ENCODE results near the gene KRT74.

KRT74 gene

DNA sequence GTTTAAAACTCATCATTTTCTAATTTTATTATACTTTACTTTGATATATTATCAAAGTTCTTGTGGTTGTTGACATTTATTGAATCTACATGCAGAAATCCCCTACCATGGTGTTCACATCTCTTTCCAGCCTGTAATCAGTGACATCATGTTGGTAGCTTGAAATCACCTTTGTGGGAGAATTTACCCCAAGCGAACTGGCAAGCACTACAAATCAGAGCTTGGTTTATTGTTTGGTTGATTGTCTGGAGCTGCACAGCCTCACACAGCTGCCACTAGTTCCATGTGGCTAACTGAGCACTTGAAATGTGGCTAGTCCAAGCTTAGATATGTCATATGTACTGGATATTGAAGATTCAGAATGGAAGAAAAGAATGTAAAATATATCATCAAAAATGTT, 38.1 kb downstream of the KRT74 start:
- no peak for DNase-seq (ENCODE audit: low spot score)

DNA sequence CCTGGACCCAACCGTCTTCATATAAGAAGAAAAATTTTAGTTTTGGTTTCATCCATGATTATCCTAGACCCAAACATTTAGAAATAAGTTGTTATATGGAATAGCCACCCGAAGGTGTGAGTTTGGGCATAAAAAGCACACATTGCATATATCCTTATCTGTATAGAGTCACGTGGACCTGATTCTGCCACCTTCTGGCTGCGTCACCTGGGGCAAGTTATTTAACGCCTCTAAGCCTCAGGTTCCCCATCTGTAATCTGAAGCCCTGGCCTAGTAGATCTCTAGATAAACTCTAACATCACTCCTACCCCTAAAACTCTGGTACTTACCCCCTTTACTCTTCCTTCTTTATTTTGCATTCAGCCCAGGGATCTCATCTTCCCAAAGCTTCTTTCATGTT, 39.2 kb downstream of the KRT74 start:
- DNase-seq (ENCODE audit: low spot score): no peak

- no peak for DNase-seq (ENCODE audit: low spot score)
Observed at GRCh38 chr12:52533686-52534470, 39.8 kb downstream of the KRT74 start.

DNA sequence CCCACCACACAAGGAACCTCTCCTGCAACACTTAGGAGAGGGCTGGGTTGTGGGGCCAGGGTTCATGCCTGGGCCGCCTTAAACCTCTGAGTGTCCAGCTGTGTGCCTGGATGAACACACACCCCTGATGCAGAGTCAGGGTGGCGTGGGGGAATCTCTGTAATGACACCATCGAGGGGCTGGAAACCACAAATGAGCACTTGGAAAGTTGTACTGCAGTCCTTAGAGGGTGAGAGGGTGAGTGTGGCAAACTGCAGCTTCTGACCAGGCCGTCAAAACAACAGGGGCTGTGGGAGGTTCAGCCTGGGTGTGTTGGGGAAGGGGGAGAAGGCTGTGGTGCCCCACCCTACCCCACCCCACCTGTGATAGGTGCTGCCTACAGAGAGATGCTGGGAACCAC, 41.0 kb downstream of the KRT74 start:
- no peak for DNase-seq (ENCODE audit: low spot score)

DNA sequence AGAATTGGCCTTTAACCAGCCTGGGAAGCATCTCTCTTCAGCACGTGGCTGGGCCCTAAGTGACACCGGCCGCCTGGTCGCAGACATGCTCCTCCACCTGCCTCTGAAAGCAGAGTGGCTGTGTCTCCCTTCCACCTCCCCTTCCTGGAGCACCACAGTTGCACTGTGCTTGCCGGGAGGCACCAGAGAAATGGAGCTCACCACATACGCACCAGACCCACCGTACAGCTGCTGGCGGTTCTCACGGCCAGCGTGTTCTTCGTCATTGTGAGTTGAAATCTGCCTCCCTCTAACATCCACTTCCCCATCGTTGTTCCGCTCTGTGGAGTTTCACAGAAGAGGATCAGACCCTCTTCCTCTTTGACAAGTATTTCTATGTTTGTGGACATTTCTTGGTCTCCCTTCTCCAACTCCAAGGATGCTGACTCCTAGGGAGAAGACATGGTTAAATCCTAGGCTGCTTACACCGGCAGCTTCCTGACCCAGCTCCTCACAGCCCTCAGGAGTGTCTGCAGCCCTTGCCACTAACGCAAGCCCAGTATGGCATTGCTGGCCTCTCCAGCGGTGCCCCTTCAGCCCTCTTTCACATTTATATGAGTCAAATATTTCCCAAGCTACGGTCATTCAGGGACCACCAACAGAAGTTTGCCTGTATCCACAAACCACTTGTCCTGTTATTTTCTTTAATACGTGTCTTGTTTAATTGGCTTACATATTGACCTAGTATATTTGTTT, 41.9 kb downstream of the KRT74 start:
- DNase-seq (ENCODE audit: low spot score): no peak

DNA sequence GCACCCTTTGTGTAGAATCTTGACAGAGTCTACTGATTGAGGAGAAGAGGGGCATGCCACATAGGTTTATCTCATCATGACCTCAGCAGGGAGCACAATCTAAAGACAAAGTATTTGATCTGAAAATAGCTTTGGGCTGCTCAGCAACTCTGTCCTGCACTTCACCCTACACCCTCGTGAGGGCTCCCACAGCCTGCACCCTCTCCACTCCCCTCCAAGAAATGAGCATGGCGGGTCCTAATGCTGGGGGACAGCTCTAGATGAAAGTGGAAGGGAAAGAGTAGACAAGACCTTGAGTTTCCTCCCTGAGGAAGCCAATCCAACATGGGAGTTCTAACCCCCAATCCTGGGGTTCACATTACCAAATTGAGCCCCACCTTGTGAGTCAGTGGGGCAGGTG, 42.7 kb downstream of the KRT74 start:
- DNase-seq (ENCODE audit: low spot score): no peak

DNA sequence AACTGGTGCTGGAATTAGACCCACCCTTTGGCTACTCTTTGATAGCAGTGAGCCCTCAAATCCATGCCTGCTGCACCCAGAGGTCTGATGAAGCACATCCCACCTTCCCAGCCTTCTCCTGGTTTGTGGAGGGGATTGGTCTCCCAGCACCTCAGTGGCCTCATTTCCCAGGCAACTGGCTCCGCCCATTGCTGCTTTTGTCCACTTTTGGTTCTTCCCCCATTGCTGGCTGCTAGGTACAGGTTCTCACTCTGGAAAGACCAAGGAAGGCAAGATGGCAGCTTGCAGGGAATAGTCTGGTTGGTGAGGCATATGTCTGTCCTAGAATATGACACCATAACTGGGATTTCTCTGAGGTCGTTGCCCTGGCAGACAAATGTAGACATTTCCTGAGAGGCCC, 43.3 kb downstream of the KRT74 start:
- no peak for DNase-seq (ENCODE audit: low spot score)

GRCh38 chr12:52529846-52530245, 43.8 kb downstream of the KRT74 start:
- DNase-seq (ENCODE audit: low spot score): no peak

- DNase-seq (ENCODE audit: low spot score): no peak
Observed at GRCh38 chr12:52529417-52529816, 44.2 kb downstream of the KRT74 start.

DNA sequence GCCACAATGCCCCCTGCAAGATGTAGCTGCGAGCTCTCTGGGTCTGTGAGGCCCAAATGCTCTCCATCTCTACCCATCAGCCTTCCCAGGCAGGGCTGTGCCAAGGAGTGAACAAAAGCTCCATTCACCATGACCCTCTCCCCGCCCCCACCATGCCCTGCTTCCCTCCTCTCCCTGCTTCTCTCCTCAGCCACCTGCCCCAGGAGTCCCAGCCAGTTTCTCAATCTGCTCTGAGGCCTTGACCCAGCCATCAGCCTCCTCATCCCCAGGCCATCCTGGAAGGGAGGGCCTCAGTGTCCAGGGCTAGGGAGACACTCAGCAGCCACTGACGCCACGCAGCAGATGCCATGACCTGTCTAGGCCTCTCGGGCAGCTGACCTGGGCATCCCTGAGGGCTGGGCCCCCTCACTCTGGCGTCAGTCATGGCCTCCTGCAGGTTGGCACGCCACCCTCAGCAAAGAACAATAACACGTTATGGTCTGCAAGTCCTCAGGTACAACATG, 45.0 kb downstream of the KRT74 start:
- DNase-seq (ENCODE audit: low spot score): no peak

- DNase-seq (ENCODE audit: low spot score): no peak
Observed at GRCh38 chr12:52527121-52527800, 46.4 kb downstream of the KRT74 start.

- no peak for DNase-seq (ENCODE audit: low spot score)
Observed at GRCh38 chr12:52526511-52526951, 47.1 kb downstream of the KRT74 start.

- no peak for DNase-seq (ENCODE audit: low spot score)
Observed at GRCh38 chr12:52525661-52526499, 47.8 kb downstream of the KRT74 start.

DNA sequence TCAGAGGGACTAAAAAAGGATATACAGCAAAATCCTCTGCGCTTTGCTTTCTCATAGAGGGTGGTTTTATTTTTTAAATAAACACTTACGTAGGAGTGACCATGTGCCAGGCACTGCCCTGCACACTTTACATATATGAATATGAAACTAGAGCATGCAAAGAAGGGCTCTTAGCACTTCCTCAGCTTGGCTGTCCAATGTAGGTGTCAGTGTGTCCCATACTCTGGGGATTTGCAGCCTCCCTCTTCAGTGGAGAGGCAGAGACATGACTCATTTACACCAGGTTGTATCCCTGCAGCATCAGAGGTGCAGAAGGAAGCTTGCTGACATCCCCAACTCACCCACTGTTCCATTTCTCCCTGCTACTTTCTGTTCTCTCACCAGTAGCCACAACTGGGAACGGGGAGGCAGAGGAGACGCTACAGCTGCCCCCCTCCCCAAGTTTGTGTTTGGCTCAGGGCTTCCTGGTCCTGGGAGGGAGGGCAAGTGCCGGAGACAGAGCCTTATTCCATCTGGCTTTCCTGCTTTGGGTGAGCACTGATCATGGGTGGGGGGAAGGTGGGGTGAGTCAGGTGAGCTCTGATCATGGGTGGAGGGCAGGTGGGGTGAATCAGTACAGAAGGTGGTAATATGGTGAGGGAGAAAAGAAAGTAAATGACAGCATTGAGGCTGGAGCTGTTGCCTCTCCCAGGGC, 48.6 kb downstream of the KRT74 start:
- peak; percentile 60 for DNase-seq (ENCODE audit: low spot score)

DNA sequence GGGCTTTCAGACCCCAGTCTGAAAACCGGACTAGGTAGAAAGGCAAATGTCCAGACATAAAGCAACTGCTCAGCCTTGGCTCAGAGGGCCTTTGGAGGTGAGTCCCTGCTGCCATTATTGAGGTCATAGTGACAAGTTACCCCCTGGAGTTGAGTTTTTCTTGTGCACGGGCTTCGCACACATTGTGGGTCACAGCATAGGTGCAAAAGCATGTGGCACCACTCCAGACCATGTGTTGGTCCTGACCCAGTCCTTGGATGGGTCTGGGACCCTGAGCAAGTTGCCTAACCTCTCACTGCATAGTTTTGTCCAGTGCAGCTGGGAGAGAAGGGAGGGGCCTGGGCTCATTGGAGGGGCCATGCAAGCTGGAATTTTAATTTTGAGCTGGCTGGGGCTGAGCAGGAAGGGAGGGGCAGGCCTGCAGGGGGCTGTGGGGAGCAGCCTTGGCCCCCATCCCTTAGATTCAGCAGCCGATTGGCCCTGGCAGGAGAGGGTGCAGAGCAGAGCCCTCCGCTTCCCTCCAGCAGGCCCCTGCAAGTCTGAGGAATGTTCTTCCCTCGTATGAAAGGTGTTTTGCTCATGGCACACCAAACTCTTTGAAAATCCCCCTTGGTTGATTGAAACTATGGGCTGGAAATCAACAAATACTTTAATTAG, 49.3 kb downstream of the KRT74 start:
- no peak for DNase-seq (ENCODE audit: low spot score)

GRCh38 chr12:52523824-52524223, 49.8 kb downstream of the KRT74 start:
- DNase-seq (ENCODE audit: low spot score): no peak

DNA sequence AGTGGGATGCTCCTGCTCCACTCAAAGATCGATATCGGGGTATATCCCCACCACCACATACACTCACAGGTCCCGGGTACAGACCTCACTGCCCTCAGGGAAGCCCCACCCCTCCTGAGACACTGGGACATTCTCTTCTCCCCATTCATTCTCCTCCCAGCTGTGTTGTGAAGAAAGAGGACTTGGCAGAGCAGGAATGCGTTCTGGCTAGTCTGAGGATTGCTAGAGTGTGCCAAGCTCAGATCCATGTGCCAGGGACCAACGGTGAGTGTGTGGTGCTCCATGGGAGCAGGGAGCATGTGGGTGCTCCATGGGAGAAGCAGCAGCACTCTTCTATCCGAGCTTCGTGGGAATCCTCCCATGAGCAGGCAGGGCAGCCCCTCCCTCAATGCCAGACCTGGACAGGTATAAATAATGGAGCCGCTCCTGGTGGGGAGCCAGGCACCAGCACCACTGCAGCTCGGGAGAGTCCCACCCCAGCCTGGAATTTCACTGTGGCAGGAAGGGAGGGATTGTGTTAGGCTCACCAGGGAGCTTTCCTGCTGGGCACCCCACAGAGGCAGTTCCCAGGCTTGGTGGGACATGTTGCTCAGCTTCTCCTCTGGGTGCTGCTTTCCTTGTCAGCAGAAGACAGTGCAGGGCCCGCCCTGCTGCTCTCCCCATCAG, 51.2 kb downstream of the KRT74 start:
- DNase-seq (ENCODE audit: low spot score): peak; percentile 92

DNA sequence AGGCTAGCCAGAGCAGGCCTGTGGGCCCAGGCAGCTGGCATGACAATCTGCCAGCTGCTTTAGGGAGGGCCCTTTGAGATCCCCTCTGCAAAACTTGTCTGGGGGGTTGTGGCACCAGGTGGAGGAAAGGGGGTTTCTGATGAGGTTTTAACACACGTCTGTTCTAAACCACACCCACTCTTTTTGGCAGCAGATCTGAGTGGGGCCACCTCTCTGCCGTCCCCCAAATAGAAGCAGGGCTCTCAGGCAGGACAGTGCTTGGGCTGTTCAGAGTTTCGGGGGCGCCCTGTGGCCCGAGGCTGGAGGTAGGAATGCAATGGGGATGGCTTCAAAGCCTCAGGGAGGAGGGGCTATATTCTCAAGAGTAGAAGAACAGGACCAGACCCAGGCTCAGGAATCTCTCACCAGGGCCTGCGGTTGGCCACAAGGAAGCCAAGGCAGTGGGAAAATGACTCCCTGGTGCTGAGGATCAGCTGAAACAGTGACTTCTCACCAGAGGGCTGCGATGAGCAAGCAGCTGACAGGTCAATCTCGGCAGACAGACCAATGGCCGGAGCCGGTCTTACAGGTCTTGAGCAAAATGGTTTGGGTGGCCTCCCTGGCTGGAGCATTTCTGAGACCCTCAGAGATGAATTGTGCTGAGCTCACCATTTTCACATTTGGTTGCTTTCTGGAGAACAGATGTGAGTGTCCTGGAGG, 51.9 kb downstream of the KRT74 start:
- DNase-seq (ENCODE audit: low spot score): peak; percentile 90

DNA sequence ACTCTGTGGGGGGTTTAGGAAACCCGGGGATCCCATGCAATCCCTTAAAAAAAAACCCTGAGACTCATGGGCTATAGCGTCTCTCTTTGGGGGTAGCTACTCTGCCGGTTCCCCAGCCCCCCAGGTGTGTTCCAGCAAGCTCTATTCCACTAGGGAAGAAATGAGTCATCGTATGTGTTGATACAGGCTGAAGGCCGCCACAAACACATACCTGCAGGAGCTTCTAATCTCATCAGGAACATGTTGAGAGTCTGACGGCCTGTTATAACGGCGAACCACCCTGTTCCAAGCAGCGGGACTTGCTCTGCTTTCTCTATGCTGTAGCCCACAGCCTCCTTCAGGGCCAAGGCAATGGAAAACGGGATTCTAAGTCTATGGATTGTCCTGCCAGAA, 52.5 kb downstream of the KRT74 start:
- DNase-seq (ENCODE audit: low spot score): peak; percentile 96

Measured in SW480 (cell line).